ENCODE measurements around the gene DENND1B. TPM values are rescaled to one million over a fixed set of nuclear protein-coding genes. Genes with fewer than 3 reads are reported as not detected.

DENND1B gene
- total RNA-seq, 1 experiment from 2014 or later: 9.6 TPM

GRCh38 chr1:197464044-197464443 lies 311.2 kb downstream of the DENND1B start:
- POLR2A ChIA-PET: no interaction called here
- CTCF ChIA-PET: no interaction called here
- TF ChIP-seq CEBPB (IDR thresholded peaks at IDR 0.05; ENCODE audit: low read depth): no peak
- TF ChIP-seq CBX3 (IDR thresholded peaks at IDR 0.05; ENCODE audit: low read depth): no peak
- no peak for TF ChIP-seq POLR2AphosphoS5 (IDR thresholded peaks at IDR 0.05; ENCODE audit: low read depth, low read length)
- no peak for TF ChIP-seq MAX (IDR thresholded peaks at IDR 0.05)
- TF ChIP-seq ZNF274 (IDR thresholded peaks at IDR 0.05; ENCODE audit: low read depth, low read length): no peak
- no peak for TF ChIP-seq FOSL1 (IDR thresholded peaks at IDR 0.05; ENCODE audit: low read depth)
- TF ChIP-seq EZH2 (IDR thresholded peaks at IDR 0.05): no peak
- no peak for TF ChIP-seq EGR1 (IDR thresholded peaks at IDR 0.05; ENCODE audit: low read depth)
- no peak for TF ChIP-seq ATF3 (IDR thresholded peaks at IDR 0.05)
- TF ChIP-seq REST (IDR thresholded peaks at IDR 0.05; ENCODE audit: low read depth): no peak
- TF ChIP-seq TCF7L2 (IDR thresholded peaks at IDR 0.05; ENCODE audit: borderline replicate concordance, extremely low read depth, insufficient read depth, insufficient read length): no peak
- Histone ChIP-seq H3K4me2 (ENCODE audit: low read length) (no peak overlapping the region), H3K79me2 (ENCODE audit: insufficient read depth, low read length) (no peaks in the 10 kb centered on the region), H4K20me1 (ENCODE audit: insufficient read depth) (no peaks in the 10 kb centered on the region; the same call in 1 of the 2 replicates), H3K4me3 (replicated peaks in 1 of 2; ENCODE audit: low read depth in 1 of 2, low read length in 2 of 2) (no peak overlapping the region), H3K9me2 (ENCODE audit: insufficient read depth) (no peaks in the 10 kb centered on the region), H3K9me3 (ENCODE audit: control insufficient read depth in 1 of 2, insufficient read depth in 1 of 2, low read depth in 1 of 2, low read length in 2 of 2) (no peaks in the 10 kb centered on the region), H3K27ac (ENCODE audit: low read depth, low read length) (no peak overlapping the region), H3K27me3 (ENCODE audit: insufficient read depth, low read length) (no peaks in the 10 kb centered on the region), H3K4me1 (ENCODE audit: control insufficient read depth in 1 of 2, insufficient read depth in 2 of 2, low read length in 2 of 2) (no peaks in the 10 kb centered on the region), H3K36me3 (ENCODE audit: control insufficient read depth in 1 of 2, insufficient read depth in 2 of 2, low read length in 2 of 2) (no peaks in the 10 kb centered on the region), H3K9ac (ENCODE audit: low read length) (no peak overlapping the region), H2AFZ (ENCODE audit: low read depth, low read length, poor library complexity, severe bottlenecking) (no peak overlapping the region)
- no TSS peak for BruUV-seq (replicated peaks)
- intact Hi-C loops (cut with micrococcal nuclease): no loop called here
- RAD21 ChIA-PET (ENCODE audit: low non-redundant PET in 1 of 2, low total read pairs in 2 of 2, uncharacterized antibody in 2 of 2, unreplicated experiment in 2 of 2): no interaction called here
- DNase-seq (ENCODE audit: low read depth, low spot score): no peak
- no peak for ATAC-seq

Measured in HCT116 (cell line).